NCI-H510A (cell line): ENCODE measurements around the gene PRKAA1.

Experiments
- DNase-seq: peaks from one replicate; lab custom pipeline; 2025; lab: John Stamatoyannopoulos, UW

Gene PRKAA1

DNA sequence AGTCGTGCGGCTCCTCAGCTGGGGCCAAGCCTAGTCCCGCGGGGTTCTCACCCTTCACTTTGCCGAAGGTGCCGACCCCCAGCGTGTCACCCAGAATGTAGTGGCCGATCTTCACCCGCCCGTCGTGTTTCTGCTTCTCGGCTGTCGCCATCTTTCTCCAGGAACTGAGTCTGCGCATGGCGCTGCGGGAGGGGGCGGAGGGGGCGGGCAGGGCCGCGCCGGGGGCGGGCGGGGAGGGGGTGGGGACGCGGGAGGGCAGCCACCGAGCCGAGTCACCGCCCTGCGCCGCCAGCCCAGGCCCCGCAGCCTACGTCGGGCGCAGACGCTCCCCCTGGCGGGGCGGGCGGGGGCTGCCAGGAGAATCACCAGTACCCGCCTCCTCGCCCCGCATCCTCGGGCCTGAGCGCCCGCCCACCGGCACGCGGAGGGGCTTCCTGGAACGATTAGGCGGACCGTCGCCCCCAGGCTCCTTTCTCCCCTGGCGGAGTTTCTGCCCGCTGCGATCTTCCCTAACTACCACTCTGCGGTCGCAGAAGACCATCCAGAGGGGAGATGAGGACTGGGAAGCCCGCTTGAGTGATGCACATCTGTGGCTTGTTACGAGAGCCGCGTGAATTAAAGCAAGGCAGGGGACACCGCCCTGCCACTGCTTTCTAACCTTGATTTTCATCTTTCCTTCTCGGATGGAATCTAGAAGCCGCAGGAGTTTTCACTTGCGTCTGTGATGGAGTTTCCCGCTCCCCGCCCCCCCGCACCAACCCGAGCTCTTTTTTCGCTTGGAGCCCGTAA, at the start of gene PRKAA1:
Gene PRKAA1, minus strand, starts transcription at position 363 of the 789 bp plus-strand sequence. Its CDS starts 185 bp downstream, at position 178.
- peak; percentile 91 for DNase-seq

DNA sequence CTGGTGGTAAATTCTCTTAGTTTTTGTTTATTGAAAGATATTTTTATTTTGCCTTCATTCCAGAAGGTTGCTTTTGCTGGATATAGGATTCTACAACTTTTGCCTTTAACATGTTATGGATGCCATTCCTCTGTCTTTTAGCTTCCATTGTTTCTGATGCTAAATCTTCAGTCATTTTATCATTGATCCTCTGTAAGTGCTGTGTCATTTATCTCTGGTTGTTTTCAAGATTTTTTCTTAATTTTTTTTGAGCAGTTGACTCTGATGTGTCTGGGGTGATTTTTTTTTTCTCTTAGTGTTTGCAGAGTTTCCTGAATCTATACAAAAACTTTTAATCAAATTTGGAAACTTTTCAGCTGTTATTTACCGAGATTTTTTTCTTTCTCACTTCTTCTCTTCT, 49.4 kb upstream of the PRKAA1 start:
- DNase-seq: no peak

DNA sequence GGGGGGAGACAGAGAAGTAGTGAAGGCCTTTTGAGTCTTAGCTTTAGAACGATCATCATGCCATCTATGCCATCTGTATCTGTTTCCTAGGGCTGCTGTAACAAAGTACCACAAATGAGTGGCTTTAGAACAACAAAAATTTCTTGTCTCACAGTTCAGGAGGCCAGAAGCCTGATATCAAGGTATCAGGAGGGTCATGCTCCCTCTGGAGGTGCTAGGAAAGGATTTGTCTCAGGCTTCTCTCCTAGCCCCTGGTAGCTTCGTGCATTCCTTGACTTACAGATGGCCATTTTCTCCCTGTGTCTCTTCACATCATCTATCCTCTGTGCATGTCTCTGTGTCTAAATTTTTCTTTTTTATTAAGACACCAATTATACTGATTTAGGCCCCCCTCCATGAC, 48.2 kb upstream of the PRKAA1 start:
- DNase-seq: no peak

DNA sequence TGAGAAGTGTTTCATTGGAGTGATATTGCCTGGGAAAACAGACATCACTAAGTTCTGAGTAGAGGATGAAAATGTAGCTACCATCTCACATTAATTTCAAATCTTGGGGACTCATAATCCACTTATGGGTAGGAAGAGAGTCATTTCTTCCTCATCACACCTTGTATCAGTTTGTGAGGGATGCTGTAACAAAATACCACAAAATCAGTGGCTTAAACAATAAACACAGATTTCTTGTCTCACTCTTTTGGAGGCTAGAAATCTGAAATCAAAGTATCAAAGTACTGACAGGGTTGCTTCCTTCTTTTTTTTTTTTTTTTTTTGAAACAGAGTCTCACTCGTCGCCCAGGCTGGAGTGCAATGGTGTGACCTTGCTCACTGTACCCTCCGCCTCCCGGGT, 46.4 kb upstream of the PRKAA1 start:
- no peak for DNase-seq

DNA sequence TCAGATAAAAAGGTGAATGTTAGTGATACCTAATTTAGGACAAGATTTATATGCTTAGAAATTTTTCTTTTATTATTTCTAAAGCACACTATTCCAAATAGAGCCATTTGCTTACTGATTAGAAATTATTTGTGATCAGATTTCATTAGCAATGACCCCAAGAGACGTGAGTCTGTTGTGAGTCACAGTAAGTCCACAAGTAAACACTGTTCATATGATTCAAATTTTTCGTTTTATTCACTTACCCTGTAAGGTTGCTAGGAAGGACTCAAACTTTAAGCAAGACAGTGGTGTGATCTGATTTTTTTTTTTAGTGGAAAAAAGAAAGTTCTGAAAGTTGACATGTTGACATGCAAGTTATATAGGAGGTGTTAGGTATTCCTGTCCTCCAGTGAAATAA, 44.2 kb upstream of the PRKAA1 start:
- no peak for DNase-seq

DNA sequence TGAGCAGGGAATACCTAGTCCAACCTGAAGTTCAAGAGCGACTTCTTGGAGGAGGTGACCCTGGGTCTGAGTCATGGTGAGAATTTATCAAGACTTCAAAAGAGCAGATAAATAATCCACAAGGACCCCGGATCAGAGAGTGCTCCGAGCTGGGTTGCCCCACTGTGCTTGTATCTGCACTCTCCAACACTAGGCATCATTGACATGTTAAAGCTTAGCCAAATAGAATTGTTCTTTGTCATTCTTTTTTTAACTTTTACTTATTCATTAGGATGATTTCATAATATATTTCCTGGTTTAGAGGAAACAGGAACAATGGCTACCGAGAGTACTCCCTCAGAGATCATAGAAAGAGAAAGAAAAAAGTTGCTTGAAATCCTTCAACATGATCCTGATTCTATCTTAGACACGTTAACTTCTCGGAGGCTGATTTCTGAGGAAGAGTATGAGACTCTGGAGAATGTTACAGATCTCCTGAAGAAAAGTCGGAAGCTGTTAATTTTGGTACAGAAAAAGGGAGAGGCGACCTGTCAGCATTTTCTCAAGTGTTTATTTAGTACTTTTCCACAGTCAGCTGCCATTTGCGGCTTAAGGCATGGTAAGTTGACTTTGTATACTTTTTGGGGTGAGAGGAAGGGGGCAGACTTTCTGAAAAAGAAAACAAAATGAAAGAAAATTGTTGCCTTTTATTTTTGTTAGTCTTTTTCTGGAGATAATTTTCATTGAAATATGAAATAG, 43.1 kb upstream of the PRKAA1 start, which contains the start of gene CARD6:
Gene CARD6, plus strand, starts transcription at position 300 of the 738 bp plus-strand sequence. Its CDS starts 16 bp downstream, at position 316.
- no peak for DNase-seq

DNA sequence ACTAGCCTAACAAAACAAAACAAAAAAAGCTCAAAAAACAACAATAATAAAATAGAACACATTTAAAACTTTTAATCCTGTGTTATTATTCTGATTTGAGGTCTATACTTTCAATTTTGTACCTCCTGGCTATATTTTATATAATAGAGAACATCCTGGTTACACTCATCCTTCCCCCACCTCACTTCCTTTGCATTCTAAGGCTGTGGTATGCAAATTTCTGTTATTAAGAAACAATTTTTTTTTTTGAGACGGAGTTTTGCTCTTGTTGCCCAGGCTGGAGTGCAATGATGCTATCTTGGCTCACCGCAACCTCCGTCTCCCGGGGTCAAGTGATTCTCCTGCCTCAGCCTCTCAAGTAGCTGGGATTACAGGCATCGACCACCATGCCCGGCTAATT, 39.9 kb upstream of the PRKAA1 start:
- no peak for DNase-seq

DNA sequence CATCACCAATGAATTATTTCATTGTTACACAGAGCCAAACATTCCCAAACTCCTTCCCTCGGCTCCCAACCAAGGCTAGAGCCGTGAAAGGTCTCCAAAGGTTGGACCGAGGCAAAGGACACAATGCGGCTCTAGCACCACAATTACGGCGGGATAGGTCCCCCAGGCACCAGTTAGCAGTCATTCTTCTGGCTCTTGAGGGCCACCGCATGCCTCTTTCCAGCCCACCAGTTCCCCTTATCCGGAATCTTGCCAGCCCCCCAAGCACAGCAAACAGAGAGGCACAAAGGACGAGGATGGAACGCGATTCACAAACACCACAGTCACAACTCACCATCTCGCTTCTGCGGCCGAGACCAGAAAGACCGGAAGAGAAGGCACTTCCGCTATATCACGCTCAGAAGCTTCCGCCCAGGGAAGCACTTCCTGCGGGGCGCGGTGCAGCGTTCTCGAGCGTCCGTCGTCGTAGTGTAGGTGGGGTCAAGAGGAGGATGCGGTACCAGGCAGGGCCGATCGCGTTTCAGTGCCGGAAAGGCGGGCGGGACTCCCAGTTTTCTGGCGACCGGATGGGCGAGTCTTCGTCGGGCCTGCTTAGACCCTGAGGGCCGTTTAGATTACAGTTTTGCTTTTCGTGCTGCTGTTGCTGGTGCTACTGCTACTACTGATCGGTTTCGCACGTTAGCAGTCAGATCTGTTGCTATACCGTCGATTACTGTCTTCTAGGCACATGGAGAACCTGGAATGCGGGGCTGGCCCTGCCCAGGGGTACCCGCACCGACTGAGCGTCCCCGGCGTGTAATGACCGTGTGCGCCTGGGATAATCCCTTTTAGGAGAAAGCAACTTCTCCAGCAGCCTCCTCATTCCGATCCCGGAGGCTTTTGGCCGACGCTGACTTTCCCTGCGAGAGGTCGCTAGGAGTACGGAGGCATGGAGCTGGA, 36.9 kb upstream of the PRKAA1 start, which contains the start of gene RPL37:
Gene RPL37, minus strand, starts transcription at position 374 of the 939 bp plus-strand sequence. Its CDS starts 37 bp downstream, at position 337.
- DNase-seq: peak; percentile 96

DNA sequence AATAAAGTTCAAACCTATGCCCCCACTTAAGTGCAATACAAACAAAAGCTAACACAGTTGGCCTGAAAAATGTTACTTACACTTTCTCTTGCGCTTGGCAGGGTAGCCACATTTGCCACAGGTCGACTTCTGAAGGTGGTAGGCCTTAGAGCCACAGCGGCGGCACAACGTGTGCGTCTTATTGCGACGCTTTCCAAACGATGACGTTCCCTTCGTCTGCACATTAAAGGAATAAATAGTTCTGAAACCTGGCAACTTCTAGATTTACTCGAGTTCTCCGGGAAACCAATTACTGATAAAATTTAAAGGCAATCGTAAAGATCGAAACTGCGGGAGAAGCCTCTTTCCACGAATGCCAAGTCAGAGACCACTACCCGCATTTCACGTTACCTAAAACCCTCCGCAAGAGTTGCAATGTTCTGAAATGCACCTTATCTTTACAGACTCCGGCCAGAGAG, 36.2 kb upstream of the PRKAA1 start:
- no peak for DNase-seq

DNA sequence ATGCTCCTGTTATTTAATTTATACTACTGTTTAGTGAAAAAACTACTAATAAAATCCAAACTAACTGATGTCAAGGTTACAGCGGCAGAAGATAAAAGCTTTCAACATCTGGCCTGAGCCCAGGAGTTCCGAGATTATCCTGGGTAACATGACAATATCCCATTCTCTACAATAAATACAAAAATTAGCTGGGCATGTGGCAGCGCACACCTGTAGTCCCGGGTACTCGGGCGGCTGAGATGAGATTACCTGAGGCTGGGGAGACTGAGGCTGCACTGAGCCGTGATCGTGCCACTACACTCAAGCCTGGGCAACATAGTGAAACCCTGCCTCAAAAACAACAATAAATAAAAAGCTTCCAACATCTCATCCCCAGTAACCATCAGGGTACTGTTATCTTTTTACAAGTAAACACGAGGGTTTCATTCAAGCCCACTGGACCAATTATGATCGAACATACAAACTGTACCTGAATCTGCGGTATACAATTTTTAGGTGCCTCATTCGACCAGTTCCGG, 35.6 kb upstream of the PRKAA1 start:
- no peak for DNase-seq

DNA sequence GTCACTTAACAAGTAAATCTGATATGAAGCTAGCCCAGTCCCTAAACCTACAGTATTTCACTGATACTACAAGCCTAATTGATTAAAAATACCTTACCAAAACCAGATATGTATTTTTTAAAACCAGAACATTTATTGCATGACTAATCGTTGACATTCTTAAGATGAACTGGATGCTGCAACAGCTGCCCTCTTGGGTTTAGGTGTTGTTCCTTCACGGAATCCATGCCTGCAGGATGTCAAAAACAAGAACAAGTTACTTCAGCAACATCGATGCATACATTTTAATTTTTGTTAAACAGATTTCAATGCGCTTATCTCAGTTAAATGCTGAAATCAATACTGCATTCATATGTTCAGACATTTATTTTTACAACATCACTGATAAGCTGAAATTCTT, 34.2 kb upstream of the PRKAA1 start:
- no peak for DNase-seq

DNA sequence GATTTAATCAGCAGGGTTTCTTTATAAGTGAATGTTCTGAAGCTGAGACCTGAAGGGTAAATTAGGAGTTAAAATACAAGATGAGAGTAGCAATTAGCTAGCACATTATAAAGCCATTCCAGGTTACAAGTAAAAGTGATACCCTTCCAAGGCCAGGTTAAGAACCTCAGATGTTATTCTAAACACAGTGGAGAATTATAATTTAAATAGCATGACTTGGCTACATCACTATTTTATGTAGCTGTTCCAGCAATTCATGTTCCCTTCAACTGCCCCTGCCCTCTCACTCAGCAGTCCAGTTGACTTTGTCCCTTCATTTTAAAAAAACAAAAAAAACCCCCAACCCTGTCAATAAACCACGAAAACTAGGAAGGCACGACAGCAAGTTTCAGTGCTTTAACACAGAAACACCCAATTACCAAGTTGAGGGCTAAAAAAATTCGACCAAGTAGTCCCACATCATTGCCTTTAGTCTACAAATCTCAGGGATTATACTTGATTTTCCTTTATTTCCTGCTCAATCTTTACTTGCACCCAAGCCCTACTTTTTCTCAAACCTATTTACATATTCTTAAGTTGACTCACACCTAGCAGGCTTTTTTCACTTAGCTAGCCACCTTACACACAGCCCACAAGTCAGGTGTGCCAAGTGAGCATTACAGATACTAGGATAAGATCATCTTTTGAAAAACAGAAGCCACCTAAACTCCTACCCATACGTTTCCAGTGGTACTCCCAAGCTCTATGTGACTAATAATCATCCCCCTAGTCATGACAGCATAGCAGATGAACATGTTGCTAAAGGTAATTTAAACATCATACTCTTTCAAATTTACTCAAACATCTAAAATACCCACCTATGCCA, 33.4 kb upstream of the PRKAA1 start:
- DNase-seq: no peak

DNA sequence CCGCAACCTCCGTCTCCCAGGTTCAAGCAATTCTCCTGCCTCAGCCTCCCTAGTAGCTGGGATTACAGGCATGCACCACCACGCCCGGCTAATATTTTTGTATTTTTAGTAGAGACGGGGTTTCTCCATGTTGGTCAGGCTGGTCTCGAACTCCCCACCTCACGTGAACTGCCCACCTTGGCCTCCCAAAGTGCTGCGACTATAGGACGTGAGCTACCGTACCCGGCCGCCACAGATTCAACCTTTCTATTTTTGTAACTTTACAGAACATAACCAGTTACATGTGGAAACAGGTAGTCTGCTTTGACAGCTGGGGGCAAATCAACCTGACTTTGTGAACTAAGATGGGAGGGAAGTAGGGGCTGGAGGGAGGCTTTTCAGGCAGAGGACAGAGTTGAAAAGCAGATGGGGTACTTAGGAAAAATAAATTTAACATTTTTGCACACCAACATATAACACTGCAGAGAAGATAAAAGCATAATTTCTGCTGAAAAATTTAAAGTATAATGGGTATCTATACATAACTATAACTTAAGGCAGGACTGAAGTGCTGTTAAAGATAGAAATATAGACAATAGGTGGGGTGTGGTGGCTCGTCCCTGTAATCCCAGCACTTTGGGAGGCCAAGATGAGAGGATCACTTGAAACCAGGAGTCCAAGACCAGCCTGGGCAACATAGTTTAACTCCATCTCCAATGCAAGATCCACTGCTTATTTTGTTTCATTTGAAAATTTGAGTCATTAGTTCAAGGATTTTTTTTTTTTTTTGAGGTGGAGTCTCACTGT, 31.8 kb upstream of the PRKAA1 start:
- DNase-seq: no peak

DNA sequence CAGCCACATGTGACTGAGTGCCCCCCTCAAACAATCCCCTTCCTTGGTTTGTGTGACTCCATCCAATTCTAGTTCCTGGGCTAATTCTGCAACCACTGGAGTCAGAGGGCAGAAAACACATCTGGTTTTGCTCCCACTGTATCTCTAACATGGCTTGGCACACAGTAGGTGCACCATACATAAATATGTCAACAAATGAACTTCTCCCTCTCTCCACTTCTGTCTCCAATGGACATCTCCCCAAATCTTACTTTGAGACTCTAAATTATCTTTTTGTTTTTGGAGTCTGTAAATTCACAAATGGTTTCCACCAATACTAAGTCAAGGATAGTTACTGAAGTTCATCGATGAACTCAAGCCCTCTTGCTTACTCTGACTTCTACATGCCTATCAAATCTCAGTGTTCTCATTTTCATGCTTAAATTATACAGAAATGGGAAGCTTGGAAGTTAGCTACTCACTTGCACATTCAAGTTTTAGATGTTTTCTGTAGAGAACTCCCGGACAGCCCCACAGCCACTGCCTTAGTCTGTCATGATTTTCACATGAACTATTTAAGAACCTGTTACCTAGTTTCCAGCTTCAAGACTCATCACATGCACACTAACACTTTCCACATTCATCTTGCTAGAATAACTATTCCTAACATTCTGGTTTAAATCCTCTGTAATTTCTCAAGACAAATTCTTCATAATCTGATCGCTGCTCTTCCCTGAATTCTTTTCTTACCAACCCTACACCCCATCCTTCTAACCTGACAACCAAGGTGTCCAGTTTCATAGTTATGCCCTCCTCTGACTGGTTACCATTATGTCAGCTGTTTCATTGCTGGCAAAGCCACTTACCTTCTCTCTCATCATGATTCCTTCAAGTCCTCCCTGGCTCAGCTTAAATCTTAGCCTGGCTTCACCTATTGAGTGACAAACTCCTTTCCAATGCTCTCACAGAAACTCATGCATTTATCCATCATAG, 30.8 kb upstream of the PRKAA1 start:
- no peak for DNase-seq

DNA sequence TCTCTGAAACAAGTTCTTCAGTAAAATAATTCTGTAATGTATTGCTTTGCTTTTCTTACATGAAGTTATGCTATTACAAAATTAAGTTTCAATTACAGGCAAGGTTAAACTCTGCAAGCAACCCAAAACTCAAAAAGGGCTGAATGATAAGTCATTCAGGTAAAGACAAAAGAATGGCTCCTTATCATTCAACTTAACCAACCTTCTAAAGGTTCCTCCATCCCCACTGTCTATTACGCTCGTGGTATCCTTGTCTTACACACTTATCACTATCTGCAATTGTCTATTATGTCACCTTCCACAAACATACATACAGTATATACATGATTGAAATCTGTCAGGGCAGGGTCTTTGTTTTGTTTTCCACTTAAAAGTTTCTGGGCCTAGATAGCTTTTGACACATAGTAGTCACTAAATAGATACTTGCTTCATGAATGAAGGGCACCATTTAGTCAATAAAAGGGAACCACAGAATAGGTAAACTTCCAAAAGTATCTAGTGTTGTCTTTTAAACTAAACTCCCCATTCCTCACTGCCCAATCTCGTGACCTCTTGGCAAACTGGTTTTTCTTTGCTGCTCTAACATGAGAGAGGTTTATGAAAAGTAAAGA, 30.0 kb upstream of the PRKAA1 start:
- DNase-seq: no peak

DNA sequence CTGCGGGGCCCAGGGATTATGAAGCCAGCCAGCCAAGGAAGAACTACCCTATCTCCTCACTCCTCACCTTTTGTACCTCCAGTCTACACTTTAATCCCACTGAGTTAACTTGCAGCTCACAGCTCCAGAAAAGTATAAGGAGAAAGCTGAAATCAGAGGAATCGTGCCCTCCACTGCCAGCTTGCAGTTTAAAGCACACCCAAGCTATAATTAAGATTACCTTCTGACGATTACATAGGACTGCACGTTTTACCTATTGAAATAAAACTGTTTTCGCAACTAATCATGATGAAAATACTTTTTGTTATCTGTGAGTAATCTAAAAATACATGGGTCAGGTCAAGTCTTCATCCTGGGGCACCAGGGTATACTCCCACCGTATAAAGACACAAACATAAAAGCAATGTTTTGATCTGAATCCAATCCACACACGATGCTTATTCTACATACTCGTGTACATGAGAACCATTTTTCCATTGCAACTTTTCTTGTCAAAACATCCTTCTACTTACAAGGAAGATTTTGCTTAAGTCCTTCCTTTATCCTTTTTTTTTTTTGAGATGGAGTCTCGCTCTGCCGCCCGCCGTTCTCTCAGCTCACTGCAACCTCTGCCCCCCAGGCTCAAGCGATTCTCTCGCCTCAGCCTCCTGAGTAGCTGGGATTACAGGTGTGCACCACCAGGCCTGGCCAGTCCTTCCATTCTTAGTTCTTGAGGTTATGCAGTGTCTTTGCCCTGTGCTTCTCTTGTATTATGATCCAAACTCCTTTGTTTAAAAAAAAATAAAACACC, 29.2 kb upstream of the PRKAA1 start:
- DNase-seq: no peak

DNA sequence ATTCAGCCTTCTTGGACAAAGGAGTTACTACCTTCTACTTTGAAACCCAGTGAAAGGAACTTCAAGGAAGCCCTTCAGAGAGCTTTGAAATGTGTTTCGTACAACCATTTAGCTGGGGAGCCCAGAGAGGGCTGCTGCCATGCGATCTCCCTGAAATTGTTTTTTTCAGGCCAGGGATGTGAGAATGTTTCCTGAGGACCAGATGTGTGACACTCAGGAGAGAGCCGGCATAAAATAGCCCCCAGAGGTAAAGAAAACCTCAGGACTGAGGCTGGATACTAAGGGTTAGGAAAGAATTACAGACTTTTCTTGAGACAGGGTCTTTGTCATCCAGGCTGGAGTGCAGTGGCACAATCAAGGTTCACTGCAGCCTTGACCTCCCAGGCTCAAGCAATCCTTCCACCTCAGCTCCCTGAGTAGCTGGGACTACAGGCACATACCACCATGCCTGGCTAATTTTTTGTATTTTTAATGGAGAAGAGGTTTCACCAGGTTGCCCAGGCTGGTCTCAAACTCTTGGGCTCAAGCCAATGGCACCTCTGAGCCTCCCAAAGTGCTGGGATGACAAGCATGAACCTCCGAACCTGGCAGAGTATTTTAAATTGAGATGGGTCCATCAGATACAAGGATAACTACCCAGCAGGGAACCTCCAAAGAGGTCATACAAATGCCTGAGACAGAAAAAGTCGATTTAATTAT, 28.5 kb upstream of the PRKAA1 start:
- DNase-seq: no peak
